Endodermal cell (in vitro differentiated cells): ENCODE data around the gene GPR107. TPM values are rescaled to one million over a fixed set of nuclear protein-coding genes. Genes with fewer than 3 reads are reported as not detected.

Experiments used
- DNase-seq: peaks from one replicate; pipeline ENCODE4 v3.0.0-alpha.2; 2017
- H3K27ac ChIP-seq: 2 replicates; pipeline ENCODE4 v1.5.1; 2013; ENCODE audit warnings: mild to moderate bottlenecking, low read depth, low read length, moderate library complexity
- H3K27me3 ChIP-seq: 2 replicates; pipeline ENCODE4 v1.6.1; 2013; ENCODE audit warnings: mild to moderate bottlenecking, low read length, moderate library complexity; ENCODE audit not compliant: insufficient read depth, control insufficient read depth, poor library complexity, severe bottlenecking
- H3K36me3 ChIP-seq: 2 replicates; pipeline ENCODE4 v1.7.0; 2013; ENCODE audit warnings: mild to moderate bottlenecking, low read length, moderate library complexity; ENCODE audit not compliant: control insufficient read depth, insufficient read depth
- H3K4me1 ChIP-seq: one replicate; pipeline ENCODE4 v1.7.0; 2013; ENCODE audit warnings: low read length; ENCODE audit not compliant: control insufficient read depth, insufficient read depth
- H3K4me3 ChIP-seq: 2 replicates; pipeline ENCODE4 v1.5.1; 2013; ENCODE audit warnings: mild to moderate bottlenecking, low read length, moderate library complexity
- H3K9ac ChIP-seq: 2 replicates; pipeline ENCODE4 v1.6.1; 2013; ENCODE audit warnings: mild to moderate bottlenecking, low read length, moderate library complexity; ENCODE audit not compliant: poor library complexity, severe bottlenecking; ENCODE audit errors: extremely low read depth
- H3K9me3 ChIP-seq: 2 replicates; pipeline ENCODE4 v1.6.1; 2013; ENCODE audit warnings: mild to moderate bottlenecking, low read length, moderate library complexity; ENCODE audit not compliant: control insufficient read depth
- H3K27ac Mint-ChIP-seq: 2 replicates; pipeline ENCODE4 v1.8.0; 2020; ENCODE audit warnings: mixed read lengths
- H3K27me3 Mint-ChIP-seq: 2 replicates; pipeline ENCODE4 v1.8.0; 2021; ENCODE audit warnings: mild to moderate bottlenecking, mixed read lengths; ENCODE audit not compliant: insufficient read depth
- H3K36me3 Mint-ChIP-seq: 2 replicates; pipeline ENCODE4 v1.8.0; 2020; ENCODE audit warnings: low read depth, mixed read lengths
- H3K4me1 Mint-ChIP-seq: 2 replicates; pipeline ENCODE4 v1.8.0; 2020; ENCODE audit warnings: mixed read lengths
- H3K4me3 Mint-ChIP-seq: 2 replicates; pipeline ENCODE4 v1.8.0; 2020; ENCODE audit warnings: mild to moderate bottlenecking, moderate library complexity, mixed read lengths
- H3K9me3 Mint-ChIP-seq: 2 replicates; pipeline ENCODE4 v1.8.0; 2020; ENCODE audit warnings: mild to moderate bottlenecking, mixed read lengths
- WGBS, 2 experiments: methylation state at CpG; one replicate each; pipeline versions ENCODE4 v1.1.5 to v1.1.7; 2013; ENCODE audit warnings: missing lambda C conversion rate in 2 of 2, mixed read lengths in 1 of 2; ENCODE audit not compliant: insufficient coverage in 1 of 2, insufficient read length in 1 of 2; 5-methylcytosine and 5-hydroxymethylcytosine counted together
- total RNA-seq, 2 donors: library from RNA; stranded (reverse); fragmentation: NEBNext Ultra II Directional in 1 of 2; extraction: Animal tissue kit (Norgen Biotek cat#: 25700) in 1 of 2; gene quantifications; 2 replicates in 1 of 2; 3 replicates in 1 of 2; pipeline ENCODE4 v1.2.1, GENCODE V29; 2021
- TF ChIP-seq, protein P1 (sequence below): fragments of 200-600 bp; sonication (generic); conservative IDR thresholded peaks from 2 replicates; pipeline ENCODE4 v1.5.0; 2021; ENCODE audit warnings: antibody characterized with exemption, mild to moderate bottlenecking

Gene GPR107
- total RNA-seq, 2 donors from 2014 or later: 50.7 to 62.0 TPM

GRCh38 chr9:130176760-130177159 is 123.1 kb downstream of the GPR107 start:
- no peak overlapping the region for H3K4me3 Mint-ChIP-seq
- Histone ChIP-seq H3K27me3 (no peaks in the 10 kb centered on the region), H3K4me1 (peaks cover 9% of the 10 kb centered on the region), H3K9ac (no peak overlapping the region), H3K9me3 (no peaks in the 10 kb centered on the region), H3K36me3 (peaks cover 7% of the 10 kb centered on the region), H3K27ac (no peak overlapping the region), H3K4me3 (no peak overlapping the region)
- peaks cover 8% of the 10 kb centered on the region for H3K4me1 Mint-ChIP-seq
- DNase-seq: no peak
- no peaks in the 10 kb centered on the region for H3K36me3 Mint-ChIP-seq
- no peaks in the 10 kb centered on the region for H3K9me3 Mint-ChIP-seq
- TF ChIP-seq, protein P1, sequence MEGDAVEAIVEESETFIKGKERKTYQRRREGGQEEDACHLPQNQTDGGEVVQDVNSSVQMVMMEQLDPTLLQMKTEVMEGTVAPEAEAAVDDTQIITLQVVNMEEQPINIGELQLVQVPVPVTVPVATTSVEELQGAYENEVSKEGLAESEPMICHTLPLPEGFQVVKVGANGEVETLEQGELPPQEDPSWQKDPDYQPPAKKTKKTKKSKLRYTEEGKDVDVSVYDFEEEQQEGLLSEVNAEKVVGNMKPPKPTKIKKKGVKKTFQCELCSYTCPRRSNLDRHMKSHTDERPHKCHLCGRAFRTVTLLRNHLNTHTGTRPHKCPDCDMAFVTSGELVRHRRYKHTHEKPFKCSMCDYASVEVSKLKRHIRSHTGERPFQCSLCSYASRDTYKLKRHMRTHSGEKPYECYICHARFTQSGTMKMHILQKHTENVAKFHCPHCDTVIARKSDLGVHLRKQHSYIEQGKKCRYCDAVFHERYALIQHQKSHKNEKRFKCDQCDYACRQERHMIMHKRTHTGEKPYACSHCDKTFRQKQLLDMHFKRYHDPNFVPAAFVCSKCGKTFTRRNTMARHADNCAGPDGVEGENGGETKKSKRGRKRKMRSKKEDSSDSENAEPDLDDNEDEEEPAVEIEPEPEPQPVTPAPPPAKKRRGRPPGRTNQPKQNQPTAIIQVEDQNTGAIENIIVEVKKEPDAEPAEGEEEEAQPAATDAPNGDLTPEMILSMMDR: no peak
- no peak overlapping the region for H3K27ac Mint-ChIP-seq
- no peaks in the 10 kb centered on the region for H3K27me3 Mint-ChIP-seq
- 89 to 95% methylated on average over 4 to 6 of the region's 6 CpGs for WGBS, 2 experiments

GRCh38 chr9:130177898-130178805 is 124.4 kb downstream of the GPR107 start:
- TF ChIP-seq, protein P1: no peak
- Mint-ChIP-seq H3K4me1 (peaks cover 12% of the 10 kb centered on the region), H3K27me3 (no peaks in the 10 kb centered on the region), H3K4me3 (no peak overlapping the region), H3K9me3 (no peaks in the 10 kb centered on the region), H3K27ac (no peak overlapping the region), H3K36me3 (no peaks in the 10 kb centered on the region)
- Histone ChIP-seq H3K4me1 (peaks cover 9% of the 10 kb centered on the region), H3K27me3 (no peaks in the 10 kb centered on the region), H3K27ac (no peak overlapping the region), H3K4me3 (no peak overlapping the region), H3K36me3 (peaks cover 7% of the 10 kb centered on the region), H3K9me3 (no peaks in the 10 kb centered on the region), H3K9ac (no peak overlapping the region)
- 89 to 93% methylated on average over 12 to 20 of the region's 20 CpGs for WGBS, 2 experiments
- DNase-seq: no peak

GRCh38 chr9:130179331-130179907 is 125.7 kb downstream of the GPR107 start:
- no peak overlapping the region for H3K27ac Mint-ChIP-seq
- H3K36me3 Mint-ChIP-seq: no peaks in the 10 kb centered on the region
- no peak overlapping the region for H3K4me3 ChIP-seq
- H3K4me1 Mint-ChIP-seq: peaks cover 15% of the 10 kb centered on the region
- TF ChIP-seq, protein P1: no peak
- H3K9me3 Mint-ChIP-seq: no peaks in the 10 kb centered on the region
- peaks cover 7% of the 10 kb centered on the region for H3K36me3 ChIP-seq
- H3K4me1 ChIP-seq: no peaks in the 10 kb centered on the region
- no peaks in the 10 kb centered on the region for H3K27me3 ChIP-seq
- WGBS, 2 experiments: 95 to 100% methylated on average over 2 of the region's 2 CpGs
- H3K9ac ChIP-seq: no peak overlapping the region
- H3K9me3 ChIP-seq: no peaks in the 10 kb centered on the region
- H3K27ac ChIP-seq: no peak overlapping the region
- no peaks in the 10 kb centered on the region for H3K27me3 Mint-ChIP-seq
- H3K4me3 Mint-ChIP-seq: no peak overlapping the region
- no peak for DNase-seq
